HL-60/S4 (cell line): ENCODE measurements around the gene FILIP1.

Experiments
- in situ Hi-C: fragments of 300-500 bp; cut with MboI; formaldehyde crosslinking; loops from 2 replicates; pipeline ENCODE4 v1.14.3; 2022; ENCODE audit warnings: low sequenced_read_pairs

The FILIP1 gene

DNA sequence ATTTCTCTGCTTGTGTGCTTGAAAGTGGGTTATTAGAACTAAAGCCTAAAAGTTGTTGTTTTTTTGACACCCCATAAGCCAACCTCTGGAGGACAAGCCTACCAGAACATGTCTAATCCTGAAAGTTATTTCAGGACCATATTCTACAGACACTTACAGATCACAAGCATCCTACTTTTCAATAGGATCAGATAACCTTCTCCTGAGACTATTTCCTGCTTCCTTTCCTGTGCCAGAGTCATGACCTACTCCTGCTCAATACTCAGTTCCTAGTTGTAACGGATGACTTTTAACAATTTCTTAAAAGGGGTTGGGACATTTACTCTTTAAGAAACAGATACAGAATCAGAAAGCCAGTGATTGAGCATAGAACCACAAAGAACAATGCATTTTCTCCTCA lies 5.3 kb upstream of the FILIP1 start:
- in situ Hi-C loops, result no loop called here

- in situ Hi-C loops, result no loop called here
Measured at GRCh38 chr6:75497994-75498393, 4.4 kb upstream of the FILIP1 start.

- in situ Hi-C loops, result no loop called here
Measured at GRCh38 chr6:75495011-75495410, 1.4 kb upstream of the FILIP1 start.

- in situ Hi-C loops, result no loop called here
Measured at GRCh38 chr6:75494290-75494689, 690 bp upstream of the FILIP1 start.

GRCh38 chr6:75492386-75493153 lies 1.0 kb downstream of the FILIP1 start:
- in situ Hi-C loops, result no loop called here

GRCh38 chr6:75491291-75491690 lies 2.3 kb downstream of the FILIP1 start:
- in situ Hi-C loops, result no loop called here

GRCh38 chr6:75490706-75491105 lies 2.9 kb downstream of the FILIP1 start:
- in situ Hi-C loops, result no loop called here

DNA sequence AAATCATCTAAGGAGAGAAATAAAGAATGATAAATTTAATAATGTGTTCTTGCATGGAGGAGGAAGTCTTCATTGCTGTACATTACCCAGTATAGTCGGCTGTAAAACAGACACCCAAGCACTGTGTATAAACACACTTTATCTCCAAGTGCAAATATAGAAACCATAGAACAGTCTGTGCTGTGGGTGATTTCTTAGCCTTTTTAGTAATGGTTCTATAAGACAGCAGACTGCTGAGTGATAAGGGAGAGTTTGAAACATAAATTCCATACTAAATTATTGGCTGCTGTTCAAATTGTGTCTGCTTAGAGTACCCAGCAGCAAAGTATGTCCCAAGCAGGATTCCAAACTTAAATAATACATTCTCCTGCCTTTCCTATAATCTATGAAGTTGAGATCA lies 4.6 kb downstream of the FILIP1 start:
- in situ Hi-C loops, result no loop called here

DNA sequence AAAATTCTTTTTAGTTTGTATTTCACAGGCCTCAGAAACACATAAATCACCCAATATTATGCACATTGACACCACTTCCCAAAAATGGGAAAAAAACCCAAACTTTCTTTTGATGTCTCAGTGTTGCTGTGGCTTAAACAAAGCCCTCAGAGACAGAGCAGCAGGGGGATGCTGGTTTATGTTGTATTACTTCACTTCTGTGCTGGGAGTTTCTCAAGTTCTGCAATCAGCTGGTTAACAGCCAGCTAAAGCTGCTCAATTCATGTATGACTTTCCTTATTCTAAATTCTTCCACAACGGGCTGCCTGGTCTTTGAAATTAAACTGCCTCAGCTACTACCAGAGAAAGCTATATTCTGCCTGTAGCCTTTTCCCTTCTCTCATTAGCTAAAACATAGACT lies 5.6 kb downstream of the FILIP1 start:
- in situ Hi-C loops, result no loop called here

GRCh38 chr6:75486850-75487518 lies 6.6 kb downstream of the FILIP1 start:
- in situ Hi-C loops, result no loop called here

DNA sequence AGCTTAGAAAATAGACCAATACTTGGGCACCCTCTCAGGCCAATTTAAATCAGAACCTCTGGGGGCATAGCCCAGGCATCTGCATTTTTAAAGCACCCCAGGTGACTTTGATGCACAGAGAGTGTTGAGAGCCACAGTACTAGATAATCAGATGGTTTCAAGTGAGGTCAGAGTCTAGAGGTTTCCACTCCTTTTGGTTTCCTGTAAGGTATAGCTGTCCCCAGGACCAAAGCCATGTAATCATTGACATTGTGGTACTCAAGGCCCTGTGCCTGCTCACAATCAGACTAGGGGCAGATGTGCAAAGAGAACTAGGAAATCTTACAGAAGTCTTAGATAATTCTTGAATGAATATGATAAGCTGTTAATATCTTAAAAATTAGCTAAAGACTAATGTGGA lies 9.1 kb downstream of the FILIP1 start:
- in situ Hi-C loops, result no loop called here

DNA sequence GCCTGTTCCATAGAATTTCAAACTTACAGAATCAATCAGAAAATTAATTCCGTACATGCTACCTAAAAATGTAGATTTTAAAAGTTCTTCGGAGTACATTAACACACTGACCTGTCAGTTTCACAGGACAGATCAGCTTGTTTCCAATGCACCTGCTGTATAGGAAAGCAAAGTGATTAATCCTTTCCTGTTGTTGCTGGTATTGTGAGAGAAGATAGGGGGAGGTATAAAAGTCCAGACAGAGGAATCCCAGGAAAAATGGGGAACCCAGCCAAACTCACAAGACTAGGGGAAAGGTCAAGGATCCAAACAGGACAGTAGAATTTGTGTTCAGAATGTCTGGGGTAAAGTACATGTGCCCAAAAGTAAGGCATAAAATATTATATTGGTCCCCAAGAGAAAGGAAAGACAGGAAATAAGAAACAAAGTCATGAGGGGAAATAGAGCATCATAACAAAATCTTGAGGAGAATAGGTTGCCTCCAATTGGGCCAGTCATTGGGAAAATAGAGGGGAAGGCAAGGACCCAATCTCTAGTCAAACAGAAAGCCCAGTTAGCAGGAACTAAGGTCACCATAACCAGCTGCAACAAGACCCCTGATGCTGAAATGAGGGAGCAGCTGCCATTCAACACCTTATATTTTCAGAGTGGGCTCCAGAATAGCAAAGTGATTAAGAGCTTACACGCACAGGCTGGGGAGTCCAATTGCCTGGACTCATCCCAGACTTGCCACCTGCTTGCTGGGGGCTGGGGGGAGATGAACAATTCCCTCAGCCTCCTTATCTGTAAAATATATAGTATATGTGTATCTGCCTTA lies 10.3 kb downstream of the FILIP1 start:
- in situ Hi-C loops, result no loop called here

DNA sequence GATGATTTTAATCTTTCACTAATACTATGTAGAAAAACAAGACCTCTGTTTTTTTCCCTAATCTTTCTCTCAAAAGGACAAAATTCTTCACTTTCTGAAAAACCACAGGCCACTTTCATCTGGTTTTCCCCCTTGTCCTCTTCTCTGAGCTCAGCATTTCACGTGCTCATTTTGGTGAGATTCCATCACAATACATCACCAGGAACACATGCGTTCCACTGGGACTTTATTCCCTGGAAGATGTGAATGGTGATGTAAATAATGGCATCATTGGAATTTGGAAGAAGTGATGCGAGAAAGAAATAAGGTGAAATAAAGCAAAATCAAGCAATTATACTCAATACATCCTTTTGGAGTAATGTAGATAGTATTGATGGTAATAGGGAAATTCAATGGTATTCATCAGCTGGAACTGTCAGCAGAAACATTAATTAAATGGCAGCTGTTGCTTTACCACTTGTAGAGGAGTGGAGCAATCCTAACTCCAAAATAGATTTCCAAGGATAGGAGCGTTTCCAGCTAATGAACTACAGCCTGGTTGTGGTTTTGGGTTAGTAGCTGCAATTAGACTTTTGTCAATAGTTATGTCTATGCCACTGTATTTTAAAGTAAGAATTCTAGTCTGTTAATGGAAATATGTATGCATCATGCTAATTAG lies 11.5 kb downstream of the FILIP1 start:
- in situ Hi-C loops, result no loop called here

GRCh38 chr6:75481394-75481793 lies 12.2 kb downstream of the FILIP1 start:
- in situ Hi-C loops, result no loop called here

GRCh38 chr6:75480425-75480824 lies 13.2 kb downstream of the FILIP1 start:
- in situ Hi-C loops, result no loop called here

DNA sequence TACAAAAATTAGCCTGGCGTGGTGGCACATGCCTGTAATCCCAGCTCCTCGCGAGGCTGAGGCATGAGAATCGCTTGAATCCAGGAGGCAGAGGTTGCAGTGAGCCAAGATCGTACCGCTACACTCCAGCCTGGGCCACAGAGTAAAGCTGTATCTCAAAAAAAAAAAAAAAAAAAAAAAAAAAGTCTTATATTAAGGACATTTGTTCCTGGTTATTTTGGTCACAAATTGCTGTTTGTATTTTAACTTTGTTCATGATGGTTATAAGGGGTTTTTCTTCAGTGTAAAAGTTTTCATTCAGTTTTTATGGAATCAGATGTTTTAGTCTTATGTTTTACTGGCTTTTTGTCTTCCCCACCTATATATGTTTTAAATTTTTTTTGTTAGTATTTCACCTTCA lies 13.9 kb downstream of the FILIP1 start:
- in situ Hi-C loops, result no loop called here

DNA sequence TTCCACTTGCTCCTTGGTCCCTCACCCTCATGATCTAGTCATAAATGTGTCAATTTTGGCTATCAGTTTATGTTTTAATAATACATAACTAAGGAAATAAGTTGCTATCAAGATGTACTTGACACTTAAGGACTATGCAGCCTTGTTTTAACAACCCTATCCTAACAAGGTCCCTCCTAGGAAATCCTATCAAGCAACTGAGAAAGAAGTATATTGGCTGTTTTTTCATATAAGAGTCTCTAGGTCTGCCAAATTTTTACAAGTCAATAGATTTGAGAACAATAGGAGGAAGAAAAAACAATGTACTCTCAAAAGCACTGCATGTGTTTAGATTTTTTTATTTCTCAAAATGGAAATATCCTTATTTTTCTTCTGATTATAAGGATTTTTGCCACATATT lies 14.7 kb downstream of the FILIP1 start:
- in situ Hi-C loops, result no loop called here

DNA sequence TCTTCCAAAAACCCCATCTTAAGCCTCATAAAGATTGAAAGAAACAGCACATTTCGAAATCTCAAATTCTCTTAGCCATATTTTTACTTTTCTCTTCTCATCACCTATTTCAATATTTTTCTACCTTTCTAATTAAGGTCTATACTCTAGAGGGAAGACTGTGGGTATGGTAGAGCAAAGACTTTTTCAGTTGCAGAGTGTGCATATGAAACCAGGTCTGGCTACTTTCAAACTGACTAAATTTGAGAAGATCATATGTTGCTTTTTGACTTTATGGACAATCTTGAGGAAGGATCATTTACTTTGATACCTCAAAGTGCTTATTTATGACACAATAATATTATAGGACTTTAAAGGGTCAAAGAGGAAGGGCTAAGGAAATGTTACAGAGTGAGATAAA lies 20.7 kb downstream of the FILIP1 start:
- in situ Hi-C loops, result no loop called here

GRCh38 chr6:75467966-75468365 lies 25.6 kb downstream of the FILIP1 start:
- in situ Hi-C loops, result no loop called here

GRCh38 chr6:75467284-75467683 lies 26.3 kb downstream of the FILIP1 start:
- in situ Hi-C loops, result no loop called here

DNA sequence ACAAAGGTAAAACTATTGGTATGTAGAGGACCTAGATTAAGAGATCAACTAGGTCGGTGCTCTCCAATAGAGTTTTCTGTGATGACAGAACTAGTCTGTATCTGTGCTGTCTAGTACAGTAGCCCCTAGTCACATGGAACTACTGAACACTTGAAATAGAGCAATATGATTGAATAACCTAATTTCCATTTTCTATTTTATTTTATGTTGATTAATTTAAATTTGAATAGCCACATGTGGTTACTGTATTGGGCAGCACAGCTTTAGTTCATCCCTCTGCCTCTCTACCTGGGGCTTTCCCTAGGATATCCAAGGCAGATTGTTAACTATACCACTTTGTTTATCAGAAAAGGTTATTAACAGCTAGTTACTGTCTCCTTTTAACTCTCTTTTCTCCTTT lies 27.0 kb downstream of the FILIP1 start:
- in situ Hi-C loops, result no loop called here
